K562 (cell line): ENCODE data around the gene FNBP1. TPM values are rescaled to one million over a fixed set of nuclear protein-coding genes. Genes with fewer than 3 reads are reported as not detected.

Source experiments
- ATF7 ChIP-seq: fragments of 450-650 bp; IDR thresholded peaks from 2 replicates; pipeline ENCODE4 v1.7.1; 2014; ENCODE audit warnings: mild to moderate bottlenecking, moderate library complexity
- NFXL1 ChIP-seq: fragments of 450-650 bp; formaldehyde crosslinking; IDR thresholded peaks from 2 replicates; pipeline ENCODE4 v1.4.0; 2021; ENCODE audit warnings: mild to moderate bottlenecking
- SAP30 ChIP-seq: fragments of 200-600 bp; sonication (generic); IDR thresholded peaks from 2 replicates; pipeline ENCODE4 v1.6.1; 2012; ENCODE audit warnings: borderline replicate concordance, low read depth, mild to moderate bottlenecking, moderate library complexity, low read length, control low read depth, inconsistent platforms; ENCODE audit not compliant: insufficient read depth, poor library complexity, severe bottlenecking
- polyA plus RNA-seq, 8 experiments: library from polyadenylated mRNA; depleted of rRNA in 4 of 8; stranded (reverse) in 5 of 8; unstranded in 3 of 8; fragments of >200 nt; fragmentation: Nextera tagmentation in 2 of 8; fragmentation: Illumina TruSeq in 1 of 8; extraction: Ambion mirVana in 2 of 8; extraction: Trizol in 1 of 8; gene quantifications; 2 replicates each; pipeline versions ENCODE4 v1.2.1 to v1.2.3, GENCODE V29; 2011 to 2014; ENCODE audit warnings: inconsistent platforms in 1 of 8, missing spikeins in 1 of 8
- total RNA-seq, 7 experiments: library from RNA; depleted of rRNA in 6 of 7; stranded (reverse); fragments of >200 nt in 6 of 7; fragmentation: Illumina TruSeq in 2 of 7; extraction: Trizol in 2 of 7; gene quantifications; 2 replicates each; pipeline versions ENCODE4 v1.2.1 to v1.2.3, GENCODE V29; 2011 to 2021; ENCODE audit warnings: low replicate concordance in 1 of 7
- TF ChIP-seq, protein P1 (sequence below): sonication (generic); formaldehyde crosslinking; IDR thresholded peaks from 2 replicates; pipeline ENCODE4 v1.8.0; 2023; ENCODE audit warnings: mild to moderate bottlenecking, missing genetic modification reagents

Gene FNBP1
- total and polyA plus RNA-seq, 9 of the 15 experiments (the other 6 are each of a cell fraction or from before 2014, with no cell fraction given), result 1.8 to 14.9 (median 7.6) TPM

DNA sequence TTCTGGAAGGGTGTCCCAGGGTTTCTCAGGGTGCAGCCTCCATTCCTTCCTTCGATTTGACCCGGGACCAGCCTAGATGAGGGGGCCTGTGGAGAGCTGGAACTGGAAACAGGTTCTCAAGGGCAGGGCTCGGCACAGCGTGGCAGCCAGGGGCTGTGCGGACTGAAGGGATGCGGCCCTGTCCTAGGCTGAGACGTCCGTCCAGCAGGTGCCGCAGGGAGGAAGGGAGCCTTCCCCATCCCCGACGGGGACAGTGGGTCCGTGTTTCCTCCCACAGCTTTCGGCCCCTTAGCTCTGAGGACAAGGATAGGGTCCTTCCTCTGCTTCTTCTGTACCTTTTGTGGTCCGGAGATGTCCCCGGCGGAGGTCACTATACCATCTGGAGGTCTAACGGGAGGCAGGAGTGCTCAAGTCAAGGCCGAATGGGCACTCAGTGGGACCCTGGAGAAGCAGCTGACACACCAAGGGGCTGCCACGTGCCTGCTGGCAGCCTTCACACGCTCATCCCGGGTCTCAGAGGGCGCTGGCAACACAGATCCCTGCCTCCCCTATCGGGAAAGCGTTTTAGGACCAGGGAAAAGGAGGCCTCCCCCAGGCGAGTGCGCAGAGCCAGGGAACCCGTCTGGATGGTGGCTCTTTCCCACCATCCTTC lies 157.8 kb downstream of the FNBP1 start (continued):
- TF ChIP-seq NFXL1 (CRISPR knock-in tag) (no peak), SAP30 (peak; percentile 9), ATF7 (no peak)
- TF ChIP-seq, protein P1, sequence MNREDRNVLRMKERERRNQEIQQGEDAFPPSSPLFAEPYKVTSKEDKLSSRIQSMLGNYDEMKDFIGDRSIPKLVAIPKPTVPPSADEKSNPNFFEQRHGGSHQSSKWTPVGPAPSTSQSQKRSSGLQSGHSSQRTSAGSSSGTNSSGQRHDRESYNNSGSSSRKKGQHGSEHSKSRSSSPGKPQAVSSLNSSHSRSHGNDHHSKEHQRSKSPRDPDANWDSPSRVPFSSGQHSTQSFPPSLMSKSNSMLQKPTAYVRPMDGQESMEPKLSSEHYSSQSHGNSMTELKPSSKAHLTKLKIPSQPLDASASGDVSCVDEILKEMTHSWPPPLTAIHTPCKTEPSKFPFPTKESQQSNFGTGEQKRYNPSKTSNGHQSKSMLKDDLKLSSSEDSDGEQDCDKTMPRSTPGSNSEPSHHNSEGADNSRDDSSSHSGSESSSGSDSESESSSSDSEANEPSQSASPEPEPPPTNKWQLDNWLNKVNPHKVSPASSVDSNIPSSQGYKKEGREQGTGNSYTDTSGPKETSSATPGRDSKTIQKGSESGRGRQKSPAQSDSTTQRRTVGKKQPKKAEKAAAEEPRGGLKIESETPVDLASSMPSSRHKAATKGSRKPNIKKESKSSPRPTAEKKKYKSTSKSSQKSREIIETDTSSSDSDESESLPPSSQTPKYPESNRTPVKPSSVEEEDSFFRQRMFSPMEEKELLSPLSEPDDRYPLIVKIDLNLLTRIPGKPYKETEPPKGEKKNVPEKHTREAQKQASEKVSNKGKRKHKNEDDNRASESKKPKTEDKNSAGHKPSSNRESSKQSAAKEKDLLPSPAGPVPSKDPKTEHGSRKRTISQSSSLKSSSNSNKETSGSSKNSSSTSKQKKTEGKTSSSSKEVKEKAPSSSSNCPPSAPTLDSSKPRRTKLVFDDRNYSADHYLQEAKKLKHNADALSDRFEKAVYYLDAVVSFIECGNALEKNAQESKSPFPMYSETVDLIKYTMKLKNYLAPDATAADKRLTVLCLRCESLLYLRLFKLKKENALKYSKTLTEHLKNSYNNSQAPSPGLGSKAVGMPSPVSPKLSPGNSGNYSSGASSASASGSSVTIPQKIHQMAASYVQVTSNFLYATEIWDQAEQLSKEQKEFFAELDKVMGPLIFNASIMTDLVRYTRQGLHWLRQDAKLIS (CRISPR knock-in tag), result no peak
